Immature natural killer cell (primary cell): ENCODE measurements around the gene ZNF410. TPM values are rescaled to one million over a fixed set of nuclear protein-coding genes. Genes with fewer than 3 reads are reported as not detected.

Experiments used
- polyA plus RNA-seq, 3 donors: library from polyadenylated mRNA; unstranded; fragments of 300-500 nt; fragmentation: Illumina TruSeq; gene quantifications; one replicate each; pipeline ENCODE4 v1.2.3, GENCODE V29; 2021

ZNF410 gene
- polyA plus RNA-seq, 3 donors from 2014 or later, result 72.6 to 88.0 (median 86.1) TPM

Other genes with a start within 250 kb of the ZNF410 start
- gene DNAL1, start 241.9 kb upstream of the ZNF410 start, polyA plus RNA-seq, result 1 to 10 TPM; 3.5 to 7.7 (median 4.4) TPM
- gene PNMA1, start 172.5 kb upstream of the ZNF410 start, polyA plus RNA-seq, result 10 to 100 TPM; 19.6 to 39.2 (median 23.8) TPM
- gene PTGR2, start 35.0 kb upstream of the ZNF410 start, polyA plus RNA-seq, result 1 to 10 TPM in 2 of 3 donors, under 1 TPM in 1; 0.76 to 1.6 (median 1.0) TPM
- 1 to 10 TPM in 2 of 3 donors, under 1 TPM in 1; 0.91 to 3.6 (median 1.6) TPM for gene FAM161B, start 63.2 kb downstream of the ZNF410 start, polyA plus RNA-seq
- 10 to 100 TPM; 11.2 to 16.6 (median 16.1) TPM for gene COQ6, start 63.4 kb downstream of the ZNF410 start, polyA plus RNA-seq
- 1 to 10 TPM; 3.2 to 9.1 (median 3.2) TPM for gene ENTPD5, start 132.4 kb downstream of the ZNF410 start, polyA plus RNA-seq
- gene BBOF1, start 132.5 kb downstream of the ZNF410 start, polyA plus RNA-seq, result 1 to 10 TPM; 1.6 to 4.0 (median 3.4) TPM
- gene ALDH6A1, start 197.6 kb downstream of the ZNF410 start, polyA plus RNA-seq, result 10 to 100 TPM; 15.1 to 29.8 (median 20.3) TPM
- gene LIN52, start 198.1 kb downstream of the ZNF410 start, polyA plus RNA-seq, result 10 to 100 TPM; 14.0 to 19.8 (median 16.3) TPM